NCI-H526 (cell line): ENCODE data around the gene SECTM1.
A peak's percentile ranks its signal among the peaks of the same experiment; 100 is the strongest.
"Not testable (repeated sequence)": the region's sequence is repeated elsewhere in the genome, so short reads cannot be mapped to it uniquely, and the experiment has no call there.

Source experiments
- DNase-seq, 2 experiments: peaks; one replicate each; lab custom pipeline; 2025; lab: John Stamatoyannopoulos, UW

Gene SECTM1

DNA sequence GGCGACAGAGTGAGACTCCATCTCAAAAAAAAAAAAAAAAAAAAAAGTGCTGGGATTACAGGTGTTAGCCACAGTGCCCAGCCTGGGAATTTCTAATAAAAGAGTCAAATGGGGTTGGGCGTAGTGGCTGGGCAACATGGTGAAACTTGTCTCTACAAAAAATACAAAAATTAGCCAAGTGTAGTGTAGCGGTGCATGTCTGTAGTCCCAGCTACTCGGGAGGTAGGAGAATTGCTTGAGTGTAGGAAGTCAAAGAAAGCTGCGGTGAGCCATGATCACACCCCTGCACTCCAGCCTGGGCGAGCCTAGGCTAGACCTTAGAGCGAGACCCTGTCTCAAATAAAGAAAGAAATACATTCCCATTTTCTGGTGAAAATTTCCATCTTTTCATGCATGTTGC lies 35.6 kb upstream of the SECTM1 start:
- no peak for DNase-seq

DNA sequence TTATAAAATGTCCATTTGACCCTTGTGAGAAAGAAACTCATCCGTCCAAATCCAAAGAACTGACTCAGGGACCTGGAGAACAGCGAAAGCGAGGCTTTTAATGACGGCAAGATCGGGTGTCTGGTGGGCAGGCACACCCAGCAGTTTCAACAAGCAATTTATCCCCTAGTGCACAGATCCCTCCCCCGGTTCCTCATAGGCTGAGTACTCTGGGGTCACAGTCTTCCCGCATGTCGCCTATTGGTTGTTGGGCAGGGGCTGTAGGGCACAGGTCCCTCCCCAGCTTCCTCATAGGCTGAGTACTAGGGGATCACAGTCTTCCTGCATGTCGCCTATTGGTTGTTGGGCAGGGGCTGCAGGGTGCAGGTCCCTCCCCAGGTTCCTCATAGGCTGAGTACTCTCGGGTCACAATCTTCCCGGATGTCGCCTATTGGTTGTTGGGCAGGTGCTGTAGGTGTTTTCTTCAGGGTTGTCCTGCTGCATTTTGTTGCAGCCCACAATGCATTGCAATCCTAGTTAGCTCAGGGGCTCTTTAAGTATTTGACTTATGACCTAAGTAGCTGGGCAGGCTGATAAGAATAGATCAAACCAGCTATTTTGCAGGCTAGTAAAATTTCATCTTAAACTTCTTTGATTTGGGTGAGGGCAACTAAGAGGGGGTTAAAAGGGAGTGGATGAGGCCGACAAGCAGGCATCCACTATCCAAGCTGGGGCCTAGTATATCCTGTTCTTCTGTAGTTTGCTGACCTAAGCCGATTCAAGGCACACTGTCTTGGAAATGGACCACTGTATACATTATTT lies 34.4 kb upstream of the SECTM1 start:
- DNase-seq, result peak; percentile 49 to 52

DNA sequence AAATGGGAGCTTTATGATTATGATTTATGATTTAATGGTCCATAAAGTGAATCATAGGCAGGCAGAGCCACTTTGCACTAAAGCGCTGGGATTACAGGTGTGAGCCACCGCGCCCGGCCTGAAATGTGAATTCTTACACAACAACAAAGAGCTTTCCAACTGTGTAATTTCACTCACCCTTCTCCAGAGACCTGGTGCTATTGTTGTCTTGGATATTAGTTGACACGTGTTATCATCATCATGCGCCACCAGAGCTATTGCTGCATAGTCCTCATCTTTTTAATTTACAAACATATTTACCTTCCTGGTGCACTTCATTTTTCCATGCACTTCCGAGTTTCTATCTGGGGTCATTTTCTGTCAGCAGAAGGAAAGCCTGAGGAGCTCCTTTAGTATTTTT lies 33.2 kb upstream of the SECTM1 start:
- DNase-seq, result no peak

DNA sequence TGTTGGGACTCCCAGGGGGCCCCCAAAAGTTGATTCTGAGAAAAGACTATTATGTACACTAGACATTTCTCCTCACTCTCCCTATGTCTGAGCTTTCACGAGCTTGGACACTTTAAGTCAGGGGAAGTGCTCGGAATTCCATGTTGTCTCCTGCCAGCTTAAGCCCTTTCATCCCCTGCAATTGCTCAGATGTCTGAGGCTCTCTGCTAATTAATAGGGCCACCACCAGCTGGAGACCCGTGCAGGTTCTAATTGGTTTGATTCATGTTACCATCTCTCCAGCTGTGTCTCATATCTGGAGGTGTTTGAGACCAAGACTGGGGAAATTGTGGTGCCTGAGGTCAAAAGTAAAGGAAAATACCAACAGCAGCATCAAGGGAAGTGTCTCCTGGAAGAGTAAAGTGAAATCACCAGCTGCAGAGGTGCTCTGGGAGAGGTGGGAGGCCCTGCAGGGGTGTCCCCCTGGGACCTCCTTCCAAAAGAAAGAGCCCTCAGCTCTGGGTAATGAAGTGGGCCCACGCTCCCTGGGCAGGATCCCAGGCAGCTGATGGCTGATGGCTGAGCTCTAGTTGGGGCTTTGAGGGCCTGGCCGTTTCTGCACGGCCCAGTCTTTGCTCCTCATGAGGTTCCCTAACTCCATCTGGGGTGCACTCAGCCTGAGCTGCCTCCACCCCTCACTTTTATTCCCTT lies 32.2 kb upstream of the SECTM1 start:
- DNase-seq, result no peak

DNA sequence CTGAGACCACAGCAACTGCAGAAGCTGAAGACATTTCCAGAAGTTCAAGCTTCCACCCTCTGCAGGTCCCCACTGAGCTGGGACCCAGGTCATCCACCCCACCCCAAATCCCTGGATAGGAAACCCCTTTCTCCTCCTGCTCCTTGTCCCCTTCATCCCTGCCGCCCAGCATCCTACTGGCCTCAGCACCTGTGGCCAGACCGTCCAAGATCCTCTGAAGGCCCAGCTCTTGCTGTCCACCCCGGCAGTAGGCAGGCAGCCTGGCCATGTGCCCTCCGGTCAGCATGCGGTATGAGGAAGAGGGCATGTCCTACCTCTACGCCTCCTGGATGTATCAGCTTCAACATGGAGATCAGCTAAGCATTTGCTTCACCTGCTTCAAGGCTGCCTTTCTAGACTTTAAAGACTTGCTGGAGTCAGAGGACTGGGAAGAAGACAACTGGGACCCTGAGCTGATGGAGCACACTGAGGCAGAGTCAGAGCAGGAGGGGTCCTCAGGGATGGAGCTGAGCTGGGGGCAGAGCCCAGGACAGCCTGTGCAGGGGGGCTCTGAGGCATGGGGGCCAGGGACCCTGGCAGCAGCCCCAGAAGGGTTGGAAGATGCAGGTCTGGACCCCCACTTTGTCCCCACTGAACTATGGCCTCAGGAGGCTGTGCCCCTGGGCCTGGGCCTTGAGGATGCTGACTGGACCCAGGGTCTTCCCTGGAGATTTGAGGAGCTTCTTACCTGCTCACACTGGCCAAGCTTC lies 28.5 kb upstream of the SECTM1 start:
- DNase-seq, result no peak

DNA sequence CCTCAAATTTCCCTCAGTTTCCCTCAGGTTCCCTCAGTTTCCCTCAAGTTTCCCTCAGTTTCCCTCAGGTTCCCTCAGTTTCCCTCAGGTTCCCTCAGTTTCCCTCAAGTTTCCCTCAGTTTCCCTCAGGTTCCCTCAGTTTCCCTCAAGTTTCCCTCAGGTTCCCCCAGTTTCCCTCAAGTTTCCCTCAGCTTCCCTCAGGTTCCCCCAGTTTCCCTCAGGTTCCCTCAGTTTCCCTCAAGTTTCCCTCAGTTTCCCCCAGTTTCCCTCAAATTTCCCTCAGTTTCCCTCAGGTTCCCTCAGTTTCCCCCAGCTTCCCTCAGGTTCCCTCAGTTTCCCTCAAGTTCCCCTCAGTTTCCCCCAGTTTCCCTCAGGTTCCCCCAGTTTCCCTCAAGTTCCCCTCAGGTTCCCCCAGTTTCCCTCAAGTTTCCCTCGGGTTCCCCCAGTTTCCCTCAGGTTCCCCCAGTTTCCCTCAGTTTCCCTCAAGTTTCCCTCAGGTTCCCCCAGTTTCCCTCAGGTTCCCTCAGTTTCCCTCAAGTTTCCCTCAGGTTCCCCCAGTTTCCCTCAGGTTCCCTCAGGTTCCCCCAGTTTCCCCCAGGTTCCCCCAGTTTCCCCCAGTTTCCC lies 26.0 kb upstream of the SECTM1 start:
- DNase-seq, result not testable (repeated sequence)

DNA sequence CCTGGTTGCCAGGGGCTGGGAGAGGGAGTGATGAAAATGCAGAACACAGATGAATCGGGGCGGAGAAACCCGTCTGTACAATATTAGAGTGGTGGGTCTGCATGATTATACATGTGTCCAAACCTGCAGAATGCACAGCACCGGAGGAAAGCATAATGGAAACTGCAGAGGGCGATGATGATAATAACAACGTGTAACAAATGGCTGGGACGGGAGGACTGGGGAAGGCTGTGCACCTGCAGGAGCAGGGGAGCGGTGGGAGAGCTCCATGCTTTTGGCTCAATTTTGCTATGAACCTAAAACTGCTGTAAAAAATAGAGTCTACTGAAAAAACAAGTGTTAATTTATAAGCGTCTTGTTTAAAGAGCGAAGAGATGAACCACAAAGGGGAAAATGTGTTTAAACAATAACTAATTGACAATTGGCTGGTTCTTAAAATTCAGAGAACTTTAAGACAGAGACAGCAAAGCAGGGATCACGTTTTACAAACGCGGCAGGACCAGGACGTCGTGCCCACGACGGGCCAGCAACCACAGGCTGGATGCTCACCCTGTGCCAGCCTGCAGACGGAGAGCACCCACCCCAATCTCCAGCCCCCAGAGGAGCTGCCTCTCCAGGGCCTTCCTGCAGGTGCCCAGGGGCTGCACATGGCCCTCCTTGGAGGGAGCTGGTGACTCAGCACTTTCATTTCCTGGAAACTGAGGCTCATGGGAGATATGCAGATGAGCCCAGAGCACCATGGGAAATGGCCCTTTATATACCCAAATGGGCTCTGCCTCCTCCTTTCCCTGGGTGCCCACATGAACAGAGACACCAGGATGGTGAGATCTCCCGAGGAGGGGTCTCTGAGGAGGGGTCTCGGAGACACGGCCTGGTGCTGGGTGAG lies 25.1 kb upstream of the SECTM1 start, which contains the start of gene TEX19:
Gene TEX19 (plus strand): TSS at position 783 of the 886 bp plus-strand sequence. CDS start 2,904 bp downstream, outside the sequence.
- DNase-seq, result peak in 1 of 2 experiments; percentile 69

DNA sequence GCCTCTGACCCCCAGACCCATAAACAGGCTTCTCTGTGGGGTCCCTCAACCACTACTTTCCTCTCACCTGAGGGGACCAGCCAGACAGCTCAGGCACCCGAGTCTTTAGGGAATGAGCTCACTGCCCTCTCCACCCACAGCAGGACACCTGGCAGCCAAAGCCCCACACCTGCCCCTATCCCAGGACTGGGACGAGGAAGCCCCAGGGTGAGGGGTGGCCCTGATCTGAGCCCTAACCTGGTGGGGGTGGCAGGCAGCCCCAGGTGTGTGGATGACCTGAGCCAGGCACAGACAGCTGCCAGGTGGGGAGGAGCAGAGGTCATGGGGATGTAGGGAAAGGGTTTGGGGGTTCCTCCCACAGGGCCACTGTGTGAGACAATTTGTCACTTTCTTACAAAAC lies 23.8 kb upstream of the SECTM1 start:
- no peak for DNase-seq

DNA sequence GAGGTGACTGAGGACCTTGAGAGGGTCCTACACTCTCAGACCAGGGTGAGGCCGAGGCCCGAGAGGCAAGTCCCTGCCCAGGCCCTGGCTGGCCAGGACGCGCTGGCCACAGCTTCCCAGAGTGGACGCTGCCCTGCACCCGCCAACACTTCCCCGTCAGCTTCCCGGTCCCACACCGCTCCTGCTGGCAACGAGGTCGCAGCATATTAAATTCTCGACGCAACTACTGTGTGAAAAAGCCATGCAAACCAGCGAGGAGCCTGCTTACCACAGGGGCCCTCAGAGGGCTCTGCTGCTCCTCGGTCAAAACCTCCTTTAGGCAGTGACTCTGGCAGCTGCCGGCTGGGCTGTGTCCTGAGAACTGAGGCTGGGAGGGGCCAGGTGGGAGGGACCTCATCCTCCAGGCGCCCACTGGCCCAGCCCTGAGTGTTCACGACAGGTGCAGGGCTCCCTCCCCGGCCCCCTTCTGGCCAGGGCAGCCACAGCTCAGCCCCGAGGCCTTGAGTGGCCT lies 23.3 kb upstream of the SECTM1 start:
- peak; percentile 55 to 86 for DNase-seq

DNA sequence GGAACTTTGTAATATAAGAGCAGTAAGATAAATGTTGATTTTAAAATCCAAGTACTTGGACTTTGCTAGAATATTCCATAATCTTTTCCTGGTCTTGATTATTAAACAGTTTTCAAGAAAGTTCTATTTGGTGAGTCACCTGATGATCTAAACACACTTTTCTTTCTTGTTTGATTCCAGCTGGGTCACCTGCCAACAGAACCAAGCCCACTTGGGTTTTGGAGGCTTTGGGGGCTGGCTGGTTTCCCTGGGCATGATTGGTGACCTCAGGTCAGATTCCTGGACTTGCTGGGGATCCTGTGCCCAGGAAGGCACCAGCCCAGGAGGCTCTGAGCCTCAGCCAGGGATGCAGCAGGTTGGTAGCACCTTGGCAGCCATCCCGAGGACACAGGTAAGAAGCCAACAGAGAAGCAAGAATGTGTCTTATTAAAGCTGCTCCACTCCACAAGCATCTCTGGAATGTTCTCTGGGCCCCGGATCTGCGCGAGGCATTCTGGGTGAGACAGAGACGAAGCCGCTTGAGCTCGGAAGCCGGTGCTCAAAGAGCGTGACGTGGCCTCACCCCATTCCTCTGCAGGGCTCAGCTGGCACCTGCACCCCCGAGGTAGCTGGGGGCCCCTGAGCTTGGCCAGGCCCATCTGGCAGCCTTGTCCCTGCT lies 22.3 kb upstream of the SECTM1 start:
- DNase-seq, result no peak

DNA sequence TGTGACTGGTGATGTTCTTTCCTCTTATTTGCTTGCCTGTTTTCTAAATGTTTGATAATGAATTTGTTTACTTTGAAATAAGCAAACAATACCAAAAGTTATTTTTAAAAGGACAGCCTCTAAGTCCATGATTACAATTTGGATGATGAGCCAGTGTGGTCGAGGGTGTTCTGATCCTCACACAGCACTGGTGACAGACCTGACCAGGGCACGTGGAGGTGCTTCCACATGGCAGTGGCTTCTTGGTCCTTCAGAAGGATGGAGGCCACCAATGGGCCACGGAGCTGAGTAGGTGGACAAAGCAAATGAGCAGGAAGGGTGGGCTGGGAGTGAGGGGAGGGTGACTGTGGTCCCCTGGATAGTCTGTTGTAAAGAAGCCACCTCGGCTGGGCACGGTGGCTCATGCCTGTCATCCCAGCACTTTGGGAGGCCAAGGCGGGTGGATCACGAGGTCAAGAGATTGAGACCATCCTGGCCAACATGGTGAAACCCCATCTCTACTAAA lies 21.3 kb upstream of the SECTM1 start:
- no peak for DNase-seq

DNA sequence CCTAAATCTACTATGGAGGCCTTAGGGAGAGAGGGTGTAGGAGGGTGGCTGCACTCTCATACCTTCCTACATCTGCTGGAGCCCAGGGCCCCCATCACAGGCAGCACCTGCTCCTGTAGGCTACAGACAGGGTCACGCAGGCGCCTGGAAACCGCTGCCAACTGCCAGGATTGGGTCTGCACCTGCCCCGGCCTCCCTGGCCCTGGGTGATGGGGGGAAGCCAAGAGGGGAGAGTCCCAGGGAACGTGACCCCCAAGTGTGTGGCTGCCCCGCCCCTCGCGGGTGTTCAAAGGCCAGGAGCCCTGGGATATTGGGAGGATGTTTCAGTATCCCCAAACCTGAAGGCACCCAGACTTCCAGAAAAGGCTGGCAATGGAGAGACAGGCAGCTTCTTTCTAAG lies 19.9 kb upstream of the SECTM1 start:
- no peak for DNase-seq

DNA sequence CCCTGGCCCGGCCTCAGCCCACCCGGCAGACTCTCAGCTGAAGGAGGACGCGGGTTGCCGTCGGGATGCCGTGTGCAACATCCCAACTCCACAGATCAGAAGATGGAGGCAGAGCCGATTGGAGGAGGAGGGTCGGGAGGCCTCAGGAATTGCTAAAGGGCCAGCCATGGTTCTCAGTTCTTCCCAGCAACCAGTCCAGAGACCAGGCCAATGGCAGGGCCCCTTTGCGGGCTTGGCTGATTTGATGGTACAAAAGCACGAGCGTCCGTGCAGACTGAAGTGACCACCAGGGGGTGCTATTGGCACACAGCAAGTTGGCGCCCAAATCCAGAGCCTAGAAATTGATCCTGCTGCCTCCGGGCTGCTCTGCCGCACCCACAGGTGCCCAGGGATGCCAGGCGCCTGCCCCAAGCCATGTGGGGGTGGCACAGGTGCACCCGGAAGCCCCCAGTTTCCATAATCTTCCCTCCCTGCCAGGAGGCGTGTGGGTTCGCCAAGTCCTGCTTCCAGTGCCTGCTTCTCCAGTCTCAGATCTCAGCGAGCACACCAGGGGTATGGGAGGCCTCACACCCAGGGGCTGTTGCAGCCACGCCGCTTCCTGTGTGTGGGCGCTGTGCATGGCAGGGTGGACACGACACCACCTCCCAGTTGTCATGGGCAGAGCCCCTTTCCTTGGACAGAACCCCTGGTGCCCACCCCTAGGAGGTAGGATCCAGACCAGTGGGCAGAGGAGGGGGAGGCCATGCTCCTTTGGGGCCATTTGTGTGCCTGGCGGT lies 18.3 kb upstream of the SECTM1 start:
- peak; percentile 80 to 96 for DNase-seq

DNA sequence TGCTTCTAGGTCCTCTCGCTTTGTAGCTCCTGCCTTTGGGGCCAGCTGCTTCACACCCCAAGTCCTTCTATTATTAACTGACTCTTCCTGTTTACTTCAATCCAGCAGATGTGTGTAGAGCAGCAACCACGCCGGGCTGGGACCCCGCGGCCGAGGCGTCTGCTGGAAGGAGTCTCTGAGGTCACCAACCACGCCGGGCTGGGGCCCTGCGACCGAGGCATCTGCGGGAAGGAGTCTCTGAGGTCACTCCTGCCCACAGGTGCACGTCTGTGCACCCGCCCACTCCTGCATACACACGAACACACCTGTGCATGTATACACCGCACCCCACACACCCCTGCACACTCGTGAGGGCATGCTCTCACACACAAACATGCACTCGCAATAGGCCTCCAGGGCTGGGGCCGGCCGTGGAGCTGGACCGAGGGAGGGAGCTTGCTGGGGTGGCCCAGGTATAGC lies 17.7 kb upstream of the SECTM1 start:
- DNase-seq, result no peak

DNA sequence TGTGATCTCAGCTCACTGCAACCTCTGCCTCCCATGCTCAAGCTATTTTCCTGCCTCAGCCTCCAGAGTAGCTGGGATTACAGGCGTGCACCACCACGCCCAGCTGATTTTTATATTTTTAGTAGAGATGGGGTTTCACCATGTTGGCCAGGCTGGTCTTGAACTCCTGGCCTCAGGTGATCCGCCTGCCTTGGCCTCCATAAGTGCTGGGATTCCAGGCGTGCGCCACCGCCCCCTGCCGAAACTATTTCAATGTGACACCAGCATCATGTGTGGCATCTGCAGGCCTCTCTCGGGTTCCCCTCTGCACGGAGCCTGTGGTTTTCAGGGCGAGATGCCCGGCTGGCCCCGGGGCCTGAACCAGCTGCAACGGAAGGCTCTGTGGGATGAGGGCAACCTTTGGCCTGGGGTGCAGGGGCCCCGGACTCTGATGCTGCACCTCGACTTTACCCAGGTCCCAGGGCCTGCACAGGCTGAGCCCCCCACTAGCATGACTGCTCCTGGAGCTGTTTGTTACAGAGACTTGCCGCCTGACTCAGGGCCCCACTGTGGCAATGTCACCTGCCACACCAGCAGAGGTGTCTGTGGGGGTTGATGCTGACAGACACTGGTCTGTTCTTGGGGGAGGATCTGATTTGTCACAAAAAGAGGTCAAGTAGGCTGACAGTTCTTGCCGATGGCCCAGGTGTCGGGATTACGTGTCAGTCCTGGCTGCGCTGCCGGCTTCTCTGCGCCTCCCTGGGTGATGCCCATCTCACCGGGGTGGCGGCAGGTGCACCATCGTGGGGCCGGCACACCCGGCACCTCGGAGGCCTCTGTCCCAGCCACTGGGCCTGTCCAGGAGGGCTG lies 16.8 kb upstream of the SECTM1 start:
- DNase-seq, result no peak

DNA sequence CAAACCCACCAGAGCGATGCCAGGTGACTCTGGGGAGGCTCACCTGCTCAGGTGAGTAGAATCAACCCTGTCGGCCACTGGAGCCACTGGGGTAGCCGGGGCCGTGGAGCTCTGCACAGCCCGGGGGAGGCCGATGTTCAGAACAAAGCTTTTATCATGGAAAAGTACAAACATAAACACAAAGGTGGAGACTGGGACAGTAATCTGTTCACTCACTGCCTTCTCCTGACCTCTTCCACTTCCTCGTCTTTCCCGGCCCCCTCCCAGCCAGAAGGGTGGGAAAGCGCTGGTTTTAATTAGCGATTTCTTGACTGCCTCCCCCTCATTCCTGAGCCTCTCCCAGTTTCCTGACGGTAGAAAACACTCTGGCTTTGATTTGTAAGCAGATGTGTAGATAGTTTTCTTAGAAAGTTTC lies 15.7 kb upstream of the SECTM1 start:
- DNase-seq, result no peak

DNA sequence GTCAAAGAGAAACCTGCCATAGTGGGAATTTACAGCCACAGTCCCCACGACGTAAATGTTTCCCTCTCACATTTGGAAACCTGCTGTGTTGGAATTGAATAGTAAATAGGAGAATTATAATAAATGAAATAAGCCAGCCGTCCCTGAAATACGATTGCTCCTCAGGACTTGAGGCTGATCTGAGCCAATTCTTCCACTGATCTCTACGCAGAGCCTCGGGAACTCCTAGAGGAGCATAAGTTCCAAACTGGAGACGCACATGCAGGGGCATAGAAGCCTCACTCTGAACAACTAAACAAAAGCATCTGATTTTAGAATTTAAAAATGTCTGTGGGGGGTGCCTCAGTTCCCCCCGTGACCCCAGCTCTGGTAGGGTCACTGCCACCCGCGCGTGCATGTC lies 15.3 kb upstream of the SECTM1 start:
- DNase-seq, result no peak

DNA sequence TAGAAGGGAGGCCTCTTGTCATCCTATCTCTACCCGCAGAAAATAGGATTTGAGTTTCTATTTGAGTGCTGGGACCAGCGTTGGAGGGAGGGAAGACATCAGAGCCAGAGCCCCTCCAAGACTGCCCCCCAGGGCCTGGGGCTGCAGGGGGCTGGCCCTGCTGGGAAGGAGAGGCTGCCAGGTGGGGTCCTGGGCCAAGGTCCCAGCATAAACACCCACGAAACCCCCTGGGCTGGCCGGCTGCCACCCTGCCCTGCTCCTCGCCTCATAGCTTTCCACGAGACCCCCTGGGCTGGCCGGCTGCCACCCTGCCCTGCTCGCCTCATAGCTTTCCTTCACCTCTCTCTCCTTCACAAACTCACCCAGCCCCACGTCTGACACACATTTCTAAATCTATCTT lies 14.9 kb upstream of the SECTM1 start:
- no peak for DNase-seq
